OCI-LY1 (cell line): ENCODE measurements around the gene EMID1.

ENCODE experiments used
- CTCF ChIP-seq: fragments of 200-600 bp; sonication (generic), shearing (Covaris generic); IDR thresholded peaks from 2 replicates; pipeline ENCODE4 v1.5.1; 2017; ENCODE audit warnings: mild to moderate bottlenecking, antibody characterized with exemption, low read length, moderate library complexity, mixed read lengths
- EZH2 ChIP-seq: fragments of 200-600 bp; sonication (generic), shearing (Covaris generic); IDR thresholded peaks from 2 replicates; pipeline ENCODE4 v1.8.0; 2017; ENCODE audit warnings: borderline replicate concordance, mixed run types, mild to moderate bottlenecking, antibody characterized with exemption, low read length, moderate library complexity, mixed read lengths

DNA sequence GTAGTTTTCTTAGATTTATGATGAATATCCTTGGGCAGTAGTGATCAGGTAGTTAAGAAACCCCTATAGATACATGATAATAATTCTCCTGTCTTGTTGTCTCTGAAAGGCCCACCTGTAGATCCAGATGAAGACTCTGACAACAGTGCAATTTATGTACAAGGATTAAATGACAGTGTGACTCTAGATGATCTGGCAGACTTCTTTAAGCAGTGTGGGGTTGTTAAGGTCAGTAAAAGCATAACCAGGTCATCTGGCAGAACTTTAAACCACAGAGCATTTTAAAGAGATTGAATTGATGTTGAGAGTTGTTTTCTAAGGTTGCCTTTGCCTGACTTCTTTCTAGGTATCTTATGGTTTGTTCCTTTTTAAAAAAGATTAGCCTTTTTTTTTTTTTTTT is 86.7 kb downstream of the EMID1 start:
- TF ChIP-seq CTCF (no peak), EZH2 (no peak)
